GM08714 (cell line): ENCODE data around the gene MS4A8.
"Not testable (repeated sequence)": the region's sequence is repeated elsewhere in the genome, so short reads cannot be mapped to it uniquely, and the experiment has no call there.

ENCODE experiments used
- H3K4me3 ChIP-seq: fragments of 200-500 bp; sonication (Bioruptor generic); 2 replicates; pipeline ENCODE4 v1.5.1; 2014; ENCODE audit warnings: mild to moderate bottlenecking, low read length, inconsistent platforms
- ZNF274 ChIP-seq: IDR thresholded peaks from 2 replicates; pipeline ENCODE4 v1.6.1; 2012; ENCODE audit warnings: mild to moderate bottlenecking, low read depth, low read length

The MS4A8 gene

DNA sequence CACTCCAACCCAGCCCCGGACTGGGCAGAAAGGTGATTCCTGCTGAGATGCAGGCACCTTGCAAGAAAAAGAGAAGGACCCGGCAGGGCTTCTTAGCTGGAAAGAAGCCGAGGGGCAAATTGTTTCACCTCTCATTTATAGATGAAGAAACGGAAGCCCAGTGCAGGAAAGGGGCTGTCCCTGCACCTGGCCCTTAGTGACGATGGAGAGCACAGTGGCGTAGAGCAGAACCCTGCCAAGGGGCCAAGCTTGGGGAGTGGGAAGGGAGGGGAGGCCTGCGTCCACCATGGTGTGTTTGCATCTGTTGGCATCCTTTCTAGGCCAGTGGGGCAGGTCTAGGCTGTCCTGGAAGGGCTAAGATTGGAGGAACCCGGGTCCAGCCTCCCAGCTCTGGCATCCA lies 49.4 kb downstream of the MS4A8 start:
- no peak for TF ChIP-seq ZNF274
- H3K4me3 ChIP-seq, result no peak overlapping the region

- TF ChIP-seq ZNF274, result no peak
Observed at GRCh38 chr11:60750911-60751310, 51.5 kb downstream of the MS4A8 start.

DNA sequence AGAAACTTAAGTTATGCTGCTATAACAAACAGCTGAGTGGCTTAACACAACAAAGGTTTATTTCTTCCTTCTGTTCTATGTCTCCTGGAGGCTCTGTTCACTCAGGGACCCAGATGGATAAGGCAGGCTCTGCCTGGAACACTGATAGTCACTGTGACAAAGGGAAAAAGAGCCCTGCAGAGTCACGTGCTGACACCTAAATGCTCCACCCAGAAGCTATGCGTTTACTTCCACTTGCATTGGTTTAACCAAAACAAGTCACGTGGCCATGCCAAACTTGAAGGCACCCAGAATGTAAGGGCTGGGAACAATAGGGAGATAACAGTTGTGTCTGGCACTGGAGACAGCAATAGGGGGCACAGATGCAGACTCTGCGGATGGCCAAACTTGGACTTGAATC lies 53.9 kb downstream of the MS4A8 start:
- TF ChIP-seq ZNF274, result no peak
- no peak overlapping the region for H3K4me3 ChIP-seq

More at GRCh38 chr11:60750911-60751310, 51.5 kb downstream of the MS4A8 start:
- H3K4me3 ChIP-seq, result no peak overlapping the region

- no peak overlapping the region for H3K4me3 ChIP-seq
- no peak for TF ChIP-seq ZNF274
Observed at GRCh38 chr11:60754887-60755286, 55.5 kb downstream of the MS4A8 start.

GRCh38 chr11:60756307-60757032 lies 57.1 kb downstream of the MS4A8 start, which contains the start of gene MS4A15:
TSS of gene MS4A15 (plus strand) at chr11:60756867. CDS start at chr11:60763734, 6,867 bp downstream.
- H3K4me3 ChIP-seq, result no peak within 1 kb of the TSS
- TF ChIP-seq ZNF274, result no peak

DNA sequence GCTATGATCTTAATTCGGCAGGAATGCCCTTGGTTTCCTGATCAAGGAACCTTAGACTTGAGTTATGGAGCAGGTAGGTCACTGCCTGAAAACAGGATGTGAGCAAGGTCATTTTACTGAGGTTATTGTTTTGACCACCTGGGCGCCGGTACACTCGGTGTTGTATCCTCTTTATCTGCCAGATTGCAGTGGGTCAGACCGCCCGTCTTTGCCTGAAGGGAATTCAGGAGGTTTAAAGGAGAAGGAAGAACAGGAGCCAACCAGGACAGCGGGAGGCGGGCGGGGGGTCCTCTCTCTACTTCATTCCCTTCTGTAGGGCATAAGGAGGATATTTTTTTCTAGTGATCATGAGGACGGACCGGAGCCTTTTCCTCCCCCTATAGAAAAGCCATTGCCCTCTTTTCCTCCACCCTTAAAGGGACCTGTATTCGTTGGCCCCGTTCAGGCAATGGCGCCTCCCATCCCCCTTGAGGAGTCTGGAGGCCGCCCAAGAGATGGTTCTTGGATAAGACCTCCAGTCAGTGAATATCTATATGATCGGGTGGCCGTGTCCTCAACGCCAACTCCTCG lies 57.9 kb downstream of the MS4A8 start:
- no peak for TF ChIP-seq ZNF274
- no peak overlapping the region for H3K4me3 ChIP-seq

- H3K4me3 ChIP-seq, result not testable (repeated sequence)
Observed at GRCh38 chr11:60758671-60759070, 59.3 kb downstream of the MS4A8 start.

DNA sequence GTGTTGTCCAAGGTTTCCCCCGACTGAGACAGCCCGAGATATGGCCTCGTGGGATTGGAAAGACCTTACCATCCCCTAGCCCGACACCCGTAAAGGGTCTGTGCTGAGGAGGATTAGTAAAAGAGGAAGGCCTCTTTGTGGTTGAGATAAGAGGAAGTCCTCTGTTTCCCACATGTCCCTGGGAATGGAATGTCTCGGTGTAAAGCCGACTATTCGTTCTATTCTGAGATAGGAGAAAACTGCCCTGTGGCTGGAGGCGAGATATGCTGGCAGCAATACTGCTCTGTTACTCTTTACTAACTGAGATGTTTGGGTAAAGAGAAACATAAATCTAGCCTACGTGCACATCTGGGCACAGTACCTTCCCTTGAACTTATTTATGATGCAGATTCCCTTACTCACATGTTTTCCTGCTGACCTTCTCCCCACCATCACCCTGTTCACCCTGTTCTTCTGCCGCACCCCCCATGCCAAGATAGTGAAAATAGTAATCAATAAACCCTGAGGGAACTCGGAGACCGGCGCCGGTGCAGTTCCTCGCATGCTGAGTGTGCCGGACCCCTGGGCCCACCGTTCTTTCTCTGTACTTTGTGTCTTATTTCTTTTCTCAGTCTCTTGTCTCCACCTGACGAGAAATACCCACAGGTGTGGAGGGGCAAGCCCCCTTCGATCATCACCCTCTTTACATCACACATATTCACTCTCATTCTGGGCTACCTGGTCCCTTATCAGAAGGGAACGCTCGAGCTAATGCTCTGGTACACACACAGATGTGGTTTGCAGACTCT lies 60.2 kb downstream of the MS4A8 start:
- H3K4me3 ChIP-seq, result not testable (repeated sequence)

DNA sequence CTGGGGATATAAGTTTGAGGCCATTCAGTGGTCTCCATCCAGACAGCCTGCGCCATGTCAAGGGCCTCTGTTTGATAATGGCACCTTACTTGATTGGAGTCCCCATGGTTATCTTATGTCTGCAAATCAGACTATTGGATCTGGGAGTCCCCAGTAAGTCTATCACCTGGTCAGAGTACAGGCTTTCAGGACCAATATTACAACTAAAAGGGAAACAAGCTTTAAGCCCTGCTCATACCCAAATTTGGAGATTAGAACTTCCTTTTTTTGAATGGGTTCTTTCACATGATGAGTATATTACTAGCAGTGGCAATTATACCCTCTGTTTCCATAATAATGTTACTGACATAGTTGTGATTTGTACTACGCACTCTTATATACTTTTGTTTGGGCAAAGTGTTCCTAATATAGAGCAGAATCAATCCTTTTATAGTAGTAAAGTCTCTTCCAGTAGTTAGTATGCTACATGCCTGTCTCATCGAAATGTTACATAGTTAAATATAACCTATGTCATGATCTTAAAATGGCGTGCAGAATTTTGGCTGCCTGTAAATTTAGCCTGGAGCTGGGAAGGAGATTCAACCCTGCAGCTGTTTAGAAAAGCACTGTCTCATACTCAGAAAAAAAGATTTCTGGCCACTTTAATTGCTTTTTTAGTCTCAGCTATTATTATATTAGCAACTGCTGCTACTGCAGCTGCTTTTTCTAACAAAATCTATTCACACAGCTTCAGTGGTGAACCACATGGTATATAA lies 62.2 kb downstream of the MS4A8 start:
- no peak for TF ChIP-seq ZNF274
- no peak overlapping the region for H3K4me3 ChIP-seq

- no peak overlapping the region; the same call in 1 of the 2 replicates for H3K4me3 ChIP-seq
Observed at GRCh38 chr11:60762851-60763691, 63.7 kb downstream of the MS4A8 start.

DNA sequence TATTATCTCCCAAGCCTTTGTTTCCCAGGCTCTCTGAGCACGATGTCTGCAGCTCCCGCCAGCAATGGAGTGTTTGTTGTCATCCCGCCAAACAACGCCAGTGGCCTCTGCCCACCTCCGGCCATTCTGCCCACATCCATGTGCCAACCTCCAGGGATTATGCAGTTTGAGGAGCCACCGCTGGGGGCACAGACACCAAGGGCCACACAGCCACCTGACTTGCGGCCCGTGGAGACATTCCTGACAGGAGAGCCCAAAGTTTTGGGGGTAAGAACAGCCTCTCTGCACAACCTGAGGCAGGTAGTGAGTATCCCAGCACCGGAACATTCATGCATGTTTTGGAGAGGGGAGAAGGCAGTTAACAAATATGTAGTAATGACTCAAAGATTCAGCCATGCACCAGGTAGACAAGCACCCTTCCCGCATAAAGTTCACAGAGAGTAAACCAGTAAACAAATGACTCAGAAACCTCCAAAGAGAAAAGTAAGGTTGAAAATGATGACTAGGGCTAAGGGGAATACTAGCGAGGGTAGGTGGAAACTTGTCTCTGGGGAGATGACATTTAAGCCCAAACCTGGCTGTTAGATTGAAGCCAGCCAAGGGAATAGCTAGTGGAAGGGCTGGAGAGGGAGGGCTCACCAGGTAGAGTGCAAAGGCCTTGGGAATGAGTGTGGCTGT lies 64.4 kb downstream of the MS4A8 start:
- H3K4me3 ChIP-seq, result no peak overlapping the region; the same call in 1 of the 2 replicates
- no peak for TF ChIP-seq ZNF274

More at GRCh38 chr11:60762851-60763691, 63.7 kb downstream of the MS4A8 start:
- TF ChIP-seq ZNF274, result no peak

GRCh38 chr11:60764879-60765278 lies 65.5 kb downstream of the MS4A8 start:
- no peak for TF ChIP-seq ZNF274
- no peak overlapping the region; the same call in 1 of the 2 replicates for H3K4me3 ChIP-seq

DNA sequence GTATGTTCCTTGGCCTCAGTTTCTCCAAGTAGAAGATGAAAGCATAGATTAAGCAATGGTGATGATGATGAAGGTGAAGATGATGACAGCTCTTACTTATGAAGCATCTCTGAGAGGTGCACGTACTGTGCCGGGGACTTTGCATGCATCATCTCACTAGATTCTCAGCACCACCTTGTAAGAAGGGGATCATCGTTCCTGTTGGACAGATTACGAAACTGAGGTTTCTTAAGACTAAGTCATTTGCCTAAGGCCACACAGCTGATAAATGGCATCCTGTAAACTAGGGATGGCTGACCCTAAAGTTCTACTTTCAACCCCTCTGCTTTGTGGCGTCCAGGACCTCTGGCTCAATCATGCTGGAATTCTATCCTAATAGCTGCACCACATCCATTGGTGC lies 65.9 kb downstream of the MS4A8 start:
- no peak overlapping the region for H3K4me3 ChIP-seq
- TF ChIP-seq ZNF274, result no peak
